GM18520 (cell line): ENCODE results near the gene METTL4.

Source experiments
- ATAC-seq: cut with Tn5 transposase; IDR thresholded peaks from one replicate; pipeline ENCODE4 v1.9.1; 2021; ENCODE audit not compliant: unreplicated experiment

Gene METTL4, protein sequence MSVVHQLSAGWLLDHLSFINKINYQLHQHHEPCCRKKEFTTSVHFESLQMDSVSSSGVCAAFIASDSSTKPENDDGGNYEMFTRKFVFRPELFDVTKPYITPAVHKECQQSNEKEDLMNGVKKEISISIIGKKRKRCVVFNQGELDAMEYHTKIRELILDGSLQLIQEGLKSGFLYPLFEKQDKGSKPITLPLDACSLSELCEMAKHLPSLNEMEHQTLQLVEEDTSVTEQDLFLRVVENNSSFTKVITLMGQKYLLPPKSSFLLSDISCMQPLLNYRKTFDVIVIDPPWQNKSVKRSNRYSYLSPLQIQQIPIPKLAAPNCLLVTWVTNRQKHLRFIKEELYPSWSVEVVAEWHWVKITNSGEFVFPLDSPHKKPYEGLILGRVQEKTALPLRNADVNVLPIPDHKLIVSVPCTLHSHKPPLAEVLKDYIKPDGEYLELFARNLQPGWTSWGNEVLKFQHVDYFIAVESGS

DNA sequence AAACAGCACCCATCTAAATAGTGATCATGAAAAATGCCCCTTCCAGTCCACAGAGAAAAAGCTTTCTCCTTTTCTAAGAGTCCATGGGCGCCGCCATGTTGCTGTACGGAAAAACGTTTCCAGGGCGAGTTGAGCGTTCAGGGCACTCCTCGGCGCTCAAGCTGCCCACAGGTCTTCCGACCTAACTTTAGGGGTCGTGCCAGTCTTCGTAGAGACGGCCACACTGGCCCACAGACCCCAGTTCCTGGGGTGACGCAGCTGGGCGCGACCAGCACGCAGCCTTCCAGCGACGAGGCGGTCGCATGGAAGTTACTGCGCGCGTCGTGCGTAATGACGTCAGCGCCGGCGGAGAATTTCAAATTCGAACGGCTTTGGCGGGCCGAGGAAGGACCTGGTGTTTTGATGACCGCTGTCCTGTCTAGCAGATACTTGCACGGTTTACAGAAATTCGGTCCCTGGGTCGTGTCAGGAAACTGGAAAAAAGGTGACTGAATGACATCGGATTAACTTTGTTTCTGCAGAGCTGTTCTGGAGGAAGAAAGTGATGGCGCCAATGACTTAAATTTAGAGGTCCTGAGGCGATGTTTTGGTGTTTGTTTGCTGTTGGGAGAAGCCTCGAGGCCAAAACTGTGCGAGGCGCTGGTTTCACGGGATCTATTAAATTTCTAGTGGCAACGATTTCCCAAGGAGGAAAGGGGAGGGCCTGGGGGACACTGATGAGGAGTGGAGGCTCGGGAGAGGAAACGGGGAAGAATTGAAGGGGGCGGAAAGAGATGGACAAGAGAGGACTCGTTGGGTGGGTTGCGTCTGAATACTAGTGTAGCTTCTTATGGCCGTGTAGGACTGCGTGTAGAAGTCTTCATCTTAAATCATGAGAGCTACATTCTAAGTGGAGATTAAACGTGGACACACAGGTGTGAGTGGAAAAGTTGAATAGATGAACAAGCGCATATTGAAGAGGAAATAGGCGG, at the start of gene METTL4, which contains the start of gene NDC80:
TSS of gene METTL4 (minus strand) at position 306 of the 971 bp plus-strand sequence. CDS start 4,289 bp downstream, outside the sequence.
TSS of gene NDC80 (plus strand) at position 358 of the 971 bp plus-strand sequence. CDS start 1,429 bp downstream, outside the sequence.
- peak; percentile 75 for ATAC-seq

DNA sequence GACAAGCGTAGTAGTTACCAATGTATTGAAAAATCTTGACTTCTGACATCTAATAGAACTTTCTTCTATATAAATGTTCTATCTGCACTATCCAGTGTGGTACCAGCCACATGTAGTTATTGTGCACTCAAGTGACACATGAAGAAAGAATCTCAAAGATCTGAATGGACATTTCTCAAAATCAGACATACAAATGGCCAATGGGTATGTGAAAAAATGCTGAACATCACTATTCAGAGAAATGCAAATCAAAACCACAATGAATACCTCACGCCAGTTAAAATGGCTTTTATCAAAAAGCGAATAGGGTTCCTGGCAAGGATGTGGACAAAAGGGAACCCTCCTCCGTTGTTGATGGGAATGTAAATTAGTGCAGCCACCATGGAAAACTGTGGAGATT, 46.7 kb upstream of the METTL4 start:
- ATAC-seq = no peak

DNA sequence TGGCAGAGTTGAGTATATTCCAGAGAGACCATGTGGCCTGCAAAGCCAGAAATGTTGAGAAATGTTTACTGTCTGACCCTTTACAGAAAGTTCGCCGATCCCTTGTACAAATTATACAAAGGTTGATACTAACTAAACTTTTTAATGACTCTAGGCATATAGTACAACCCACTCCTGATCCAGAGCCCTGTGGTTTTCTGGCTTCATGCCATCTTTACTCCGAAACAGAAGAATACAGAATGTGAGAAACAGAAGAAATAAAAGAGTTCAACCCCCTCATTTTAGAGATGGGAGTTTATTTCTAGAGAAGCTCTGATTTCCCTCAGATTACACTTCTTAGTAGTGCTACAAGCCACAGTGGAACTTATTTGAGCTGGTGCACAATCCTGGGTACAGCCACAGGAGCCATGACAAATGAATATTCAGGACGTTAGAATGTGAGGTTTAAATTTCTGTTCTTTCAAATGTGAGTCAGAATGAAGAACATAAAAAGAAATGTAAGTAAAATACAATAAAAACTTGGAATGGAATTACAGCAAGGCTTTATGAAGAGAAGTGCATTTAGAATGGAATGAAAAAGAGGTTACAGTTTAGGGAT, 46.2 kb upstream of the METTL4 start:
- no peak for ATAC-seq

DNA sequence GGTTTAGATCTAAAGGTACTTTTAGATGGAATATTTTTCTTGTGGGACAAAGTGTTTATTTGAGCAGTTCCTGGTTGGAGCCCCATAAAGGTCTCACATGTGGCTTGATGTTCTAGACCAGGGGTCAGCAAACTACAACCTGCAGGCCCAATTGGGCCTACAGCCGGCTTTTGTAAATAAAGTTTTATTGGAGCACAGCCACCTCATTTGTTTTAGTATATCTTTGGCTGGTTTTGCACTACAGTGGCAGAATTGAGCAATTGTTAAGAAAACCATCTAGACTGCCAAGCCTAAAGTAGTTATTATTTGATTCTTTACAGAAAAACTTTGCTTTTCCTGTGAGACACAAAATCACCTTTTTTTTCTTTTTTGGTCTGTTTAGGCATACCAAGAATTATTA, 41.7 kb upstream of the METTL4 start:
- ATAC-seq = no peak

DNA sequence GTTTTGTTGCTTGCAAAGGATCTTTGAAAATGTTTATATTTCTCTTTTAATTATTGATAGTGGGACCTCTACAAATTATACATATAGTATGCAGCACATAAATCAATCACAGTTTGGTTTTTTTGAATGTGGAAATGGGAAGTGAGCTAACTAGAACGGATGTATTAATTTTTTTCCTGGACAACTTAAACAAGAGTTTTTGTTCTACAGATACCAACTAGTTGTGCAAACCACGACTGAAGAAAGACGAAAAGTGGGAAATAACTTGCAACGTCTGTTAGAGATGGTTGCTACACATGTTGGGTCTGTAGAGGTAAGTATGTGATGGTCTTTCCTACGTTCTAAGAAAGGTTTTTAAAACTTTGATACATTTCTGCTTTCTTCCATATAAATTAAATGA, 39.2 kb upstream of the METTL4 start:
- ATAC-seq = no peak

DNA sequence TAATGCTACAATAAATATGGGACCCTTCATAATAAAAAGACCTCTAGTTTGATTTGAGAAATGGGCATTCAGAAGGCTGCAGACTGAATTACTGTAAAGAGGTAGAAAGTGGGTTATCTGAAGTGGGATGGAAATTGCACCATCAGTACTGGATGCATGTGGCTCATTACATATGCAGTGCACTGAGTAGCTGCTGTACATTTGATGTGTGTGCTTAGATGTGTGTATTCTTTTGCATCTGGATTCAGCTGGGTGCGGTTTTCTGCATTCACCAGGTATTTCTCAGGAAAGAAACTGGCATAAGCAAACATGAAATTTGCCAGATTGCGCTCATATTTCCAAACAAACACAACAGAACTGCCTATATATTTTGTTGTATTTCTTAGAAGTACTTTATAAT, 38.3 kb upstream of the METTL4 start:
- no peak for ATAC-seq

DNA sequence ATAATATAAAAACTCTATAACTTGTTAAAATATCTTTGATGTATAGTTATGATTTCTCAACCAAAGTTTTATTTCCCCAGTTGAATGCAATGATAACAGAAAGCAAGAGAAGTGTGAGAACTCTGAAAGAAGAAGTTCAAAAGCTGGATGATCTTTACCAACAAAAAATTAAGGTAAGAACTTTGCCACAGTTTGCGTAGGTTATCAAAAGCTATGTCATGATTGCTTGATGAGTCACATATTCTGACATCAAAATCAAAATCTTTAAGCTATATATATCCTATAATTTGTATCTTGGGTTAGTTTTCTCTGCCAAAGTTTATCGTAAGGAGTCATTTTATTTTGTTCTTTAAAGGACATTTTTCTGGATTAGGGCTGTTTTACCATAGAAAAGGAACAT, 35.0 kb upstream of the METTL4 start:
- no peak for ATAC-seq

DNA sequence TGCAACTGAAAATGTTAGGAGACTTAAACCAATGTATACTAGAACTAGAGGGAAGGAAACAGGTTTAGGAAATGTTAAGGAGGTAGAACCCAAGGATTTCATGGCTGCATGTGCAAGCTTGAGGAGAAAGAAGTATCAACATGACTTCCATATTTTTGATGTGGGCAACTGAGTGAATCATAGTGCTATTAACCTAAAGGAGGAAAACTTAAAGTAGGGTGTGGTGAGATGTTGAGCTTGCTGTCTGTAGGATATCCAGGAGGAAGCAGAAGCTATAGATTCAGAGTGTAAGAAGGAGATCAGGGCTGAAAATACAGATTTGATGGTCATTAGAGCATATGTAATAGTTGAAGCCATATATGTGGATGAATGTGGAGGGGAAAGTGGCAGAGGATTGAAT, 31.5 kb upstream of the METTL4 start:
- ATAC-seq = no peak

DNA sequence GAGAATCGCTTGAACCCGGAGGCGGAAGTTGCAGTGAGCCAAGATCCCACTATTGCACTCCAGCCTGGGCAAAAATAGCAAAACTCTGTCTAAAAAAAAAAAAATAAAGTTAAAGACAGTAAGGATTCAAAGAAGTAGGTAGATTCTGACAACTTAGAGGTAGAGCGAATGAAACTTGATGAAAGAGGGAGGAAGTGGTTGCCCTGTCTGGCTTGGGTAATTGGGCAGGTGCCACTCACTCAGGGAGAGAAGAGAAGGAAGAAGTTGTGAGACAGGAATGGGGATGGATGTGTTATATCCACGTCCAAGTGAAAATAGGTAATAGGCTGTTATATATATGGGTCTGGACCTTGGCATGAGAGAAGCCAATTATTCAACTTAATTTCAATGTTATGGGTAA, 26.3 kb upstream of the METTL4 start:
- no peak for ATAC-seq

DNA sequence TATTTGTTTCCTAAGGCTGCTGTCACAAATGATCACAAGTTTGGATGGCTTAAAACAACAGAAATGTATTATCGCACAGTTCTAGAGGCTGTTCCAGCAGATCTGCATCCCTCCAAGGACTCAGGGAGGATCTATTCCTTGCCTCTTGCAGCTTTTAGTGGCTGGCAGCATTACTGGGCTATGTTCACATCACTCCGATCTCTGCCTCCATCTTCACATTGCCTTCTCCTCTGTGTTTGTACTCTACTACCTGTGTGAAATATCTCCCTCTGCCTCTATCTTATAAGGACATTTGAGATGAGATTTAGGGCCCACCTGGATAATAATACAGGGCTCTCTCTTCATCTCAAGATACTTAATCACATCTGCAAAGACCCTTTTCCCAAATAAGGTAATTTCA, 19.0 kb upstream of the METTL4 start:
- ATAC-seq = no peak

DNA sequence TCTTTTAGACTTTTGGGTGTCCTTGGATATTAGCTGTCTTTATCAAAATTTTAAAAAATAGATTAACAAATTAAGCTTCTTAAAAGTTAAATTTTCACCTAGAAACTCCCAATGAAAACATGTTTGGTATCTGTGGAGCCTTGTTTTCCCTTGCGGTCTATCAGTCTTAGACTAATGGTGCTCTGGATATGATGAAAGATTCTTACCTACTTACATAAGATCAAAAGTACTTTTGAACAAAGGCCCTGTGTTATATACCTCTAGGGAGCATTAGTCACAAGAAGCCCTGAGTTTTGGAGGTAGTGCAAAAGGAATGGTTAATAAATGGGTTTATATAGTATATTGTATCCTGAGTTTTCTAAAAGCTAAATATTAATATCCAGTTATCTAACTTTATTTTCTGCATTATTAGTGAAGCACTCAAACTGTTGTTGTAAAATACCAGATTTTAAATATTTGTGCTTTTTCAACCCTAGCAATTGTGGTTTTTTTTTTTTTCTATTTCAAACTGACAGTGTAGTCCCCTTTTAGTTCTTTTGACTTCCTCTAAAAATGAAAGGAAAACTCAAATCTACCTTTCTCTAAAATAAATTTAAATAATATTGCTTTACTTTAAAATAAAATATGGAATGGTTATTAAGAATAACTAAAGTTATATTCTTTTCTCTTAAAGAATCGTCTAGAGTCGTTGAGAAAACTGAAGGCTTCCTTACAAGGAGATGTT, 18.2 kb upstream of the METTL4 start:
- ATAC-seq = no peak

DNA sequence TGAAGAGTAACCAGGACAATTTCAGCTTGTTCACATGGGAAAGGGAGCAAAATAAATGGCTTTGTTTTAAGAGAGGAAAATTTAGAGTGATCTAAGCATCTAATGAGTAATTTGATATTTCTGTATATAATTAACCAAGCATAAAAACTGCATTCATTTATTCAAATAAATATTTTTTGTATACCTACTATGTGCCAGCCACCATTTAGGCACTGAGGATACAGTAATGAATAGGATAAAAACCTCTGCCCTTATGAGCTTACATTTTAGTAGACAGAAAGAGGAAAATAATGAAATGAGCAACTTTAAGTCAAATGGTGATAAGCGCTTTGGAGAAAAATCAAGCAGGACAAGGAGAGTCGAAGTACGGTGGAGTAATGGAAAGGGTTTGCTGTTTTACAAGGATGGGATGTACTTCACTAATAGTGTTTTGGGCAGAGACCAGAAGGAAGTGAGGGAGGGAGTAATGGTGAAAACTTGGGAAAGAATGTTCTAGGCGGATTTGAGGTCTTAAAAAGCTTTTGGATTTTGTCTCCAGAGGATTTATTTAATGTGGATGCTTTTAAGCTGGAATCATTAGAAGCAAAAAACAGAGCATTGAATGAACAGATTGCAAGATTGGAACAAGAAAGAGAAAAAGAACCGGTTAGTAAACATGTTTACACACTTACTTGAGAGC, 17.5 kb upstream of the METTL4 start:
- ATAC-seq = no peak

DNA sequence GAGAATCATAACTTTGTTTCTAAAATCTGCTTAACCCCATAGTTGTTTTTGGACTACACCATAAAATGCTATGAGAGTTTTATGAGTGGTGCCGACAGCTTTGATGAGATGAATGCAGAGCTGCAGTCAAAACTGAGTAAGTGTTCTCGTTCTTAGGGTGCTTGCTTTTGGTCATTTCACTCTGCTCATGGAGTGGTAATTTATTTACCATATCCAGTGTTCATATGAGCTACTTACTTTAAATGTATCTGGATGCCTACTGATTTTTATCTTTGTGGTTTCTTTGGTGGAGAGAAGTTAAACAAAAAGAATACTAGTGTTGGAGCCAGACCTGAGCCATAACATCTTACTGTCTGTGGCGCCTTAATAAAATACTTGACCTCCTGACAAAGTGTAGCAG, 16.5 kb upstream of the METTL4 start:
- no peak for ATAC-seq

DNA sequence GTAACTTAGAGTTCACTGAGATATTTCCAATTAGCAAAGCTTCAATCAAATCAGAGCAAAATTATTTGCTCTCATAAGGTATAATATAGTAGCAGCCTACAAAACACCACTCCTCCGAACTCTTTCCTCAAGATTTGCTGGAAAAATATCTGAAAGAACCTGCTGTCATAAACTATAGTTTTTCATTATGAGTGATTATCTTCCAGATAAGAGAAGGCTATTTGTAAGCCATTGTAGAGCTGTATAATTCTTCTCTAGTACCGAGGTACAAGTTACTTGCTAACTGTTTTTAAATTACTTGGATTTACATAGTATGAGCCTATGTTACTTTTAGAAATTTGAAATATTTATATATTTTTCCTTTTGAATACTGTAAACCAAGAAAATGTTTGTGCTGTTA, 2.1 kb upstream of the METTL4 start:
- ATAC-seq = no peak

DNA sequence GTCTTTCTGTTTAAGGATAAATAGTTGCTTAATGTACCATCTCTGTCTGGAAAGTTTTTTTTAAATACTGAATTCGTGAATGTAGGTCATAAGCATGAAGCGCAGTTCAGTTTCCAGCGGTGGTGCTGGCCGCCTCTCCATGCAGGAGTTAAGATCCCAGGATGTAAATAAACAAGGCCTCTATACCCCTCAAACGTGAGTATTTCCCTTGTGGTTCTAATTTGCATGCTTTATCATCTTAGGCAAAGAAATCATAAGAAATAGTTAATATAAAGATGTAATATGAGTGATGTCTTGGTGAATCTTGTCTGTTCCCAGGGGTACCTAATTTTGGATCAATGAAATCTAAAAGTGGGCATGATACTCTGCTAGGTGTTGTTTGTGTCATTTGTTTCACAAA, 1.6 kb upstream of the METTL4 start:
- ATAC-seq = no peak

DNA sequence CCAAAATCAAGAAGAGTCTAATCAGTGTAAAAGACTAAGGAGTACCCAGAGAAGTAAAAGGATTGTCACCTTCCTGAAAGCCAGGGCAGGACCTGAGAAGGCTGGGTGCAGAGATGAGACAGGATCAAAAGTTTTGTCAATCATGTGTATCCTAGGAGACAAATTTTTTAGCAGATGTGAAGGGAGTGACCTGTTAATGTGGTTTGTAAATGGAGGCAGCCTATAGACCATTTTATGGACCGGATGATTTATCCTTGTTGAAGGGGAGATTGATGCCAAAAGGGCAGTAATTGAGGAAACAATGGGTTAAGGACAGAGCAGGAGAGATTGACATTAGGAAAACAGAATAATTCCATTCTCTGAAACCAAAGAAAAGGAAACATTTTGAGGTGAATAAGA, 865 bp upstream of the METTL4 start:
- ATAC-seq = no peak

DNA sequence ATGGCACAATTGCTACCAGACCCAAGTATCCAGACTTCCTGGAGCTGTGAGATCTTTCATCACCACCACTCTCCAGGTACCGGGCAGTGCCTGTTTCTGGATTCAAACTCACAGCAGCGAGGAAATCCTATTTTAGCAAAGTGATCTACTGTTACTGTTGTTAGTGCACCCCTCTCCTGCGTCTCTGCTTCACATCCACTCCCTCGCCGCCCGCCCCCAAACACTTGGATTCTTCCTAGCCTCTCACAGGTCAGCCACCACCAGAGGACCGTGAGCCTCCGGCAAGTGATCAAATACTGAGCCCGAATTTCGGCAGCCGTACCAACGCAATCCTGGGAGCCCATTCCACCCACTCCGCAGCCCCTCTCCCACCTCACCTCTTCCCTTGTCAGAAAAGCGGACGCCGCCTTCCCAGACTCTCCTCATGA, 519 bp downstream of the METTL4 start:
- no peak for ATAC-seq

DNA sequence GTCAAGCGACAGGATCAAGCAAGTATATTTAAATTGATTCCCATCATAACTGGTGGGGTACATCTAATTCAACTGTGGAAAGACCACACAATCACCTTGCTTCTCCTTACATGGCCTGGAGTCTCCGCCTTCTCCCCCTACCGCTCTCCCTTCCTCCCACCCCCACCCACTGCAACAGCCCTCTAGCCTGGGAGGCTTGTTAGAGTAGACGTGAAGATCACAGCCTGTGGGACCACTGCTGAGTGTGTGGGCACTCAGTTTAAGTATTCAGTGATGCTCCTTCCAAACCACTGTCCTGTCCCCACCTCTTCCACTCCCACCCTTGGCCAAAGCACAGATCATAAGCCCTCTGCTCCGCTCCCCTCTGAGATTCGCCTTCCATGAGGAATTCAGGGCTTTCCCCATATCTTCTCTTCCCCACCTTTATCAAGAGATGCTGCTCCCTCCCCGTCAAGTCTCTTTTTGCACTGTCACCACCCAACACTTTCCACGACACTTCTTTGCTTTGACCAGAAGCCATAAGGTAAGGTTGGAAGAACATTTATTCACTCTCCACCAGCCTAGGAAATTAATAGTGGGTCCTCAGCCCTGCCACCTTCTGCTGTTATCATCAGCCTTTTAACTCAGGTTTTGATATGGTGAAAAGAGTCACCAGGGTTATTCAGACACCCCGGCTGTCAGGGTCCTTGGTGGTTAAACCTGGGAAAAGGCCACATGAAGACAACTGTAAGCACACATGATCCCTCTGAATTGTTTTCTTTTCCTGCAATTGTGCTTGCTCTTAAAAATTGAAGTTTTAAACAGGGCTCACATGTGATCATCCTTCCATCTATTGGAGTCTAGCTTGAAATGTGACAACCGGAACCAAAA, 1.7 kb downstream of the METTL4 start:
- no peak for ATAC-seq

DNA sequence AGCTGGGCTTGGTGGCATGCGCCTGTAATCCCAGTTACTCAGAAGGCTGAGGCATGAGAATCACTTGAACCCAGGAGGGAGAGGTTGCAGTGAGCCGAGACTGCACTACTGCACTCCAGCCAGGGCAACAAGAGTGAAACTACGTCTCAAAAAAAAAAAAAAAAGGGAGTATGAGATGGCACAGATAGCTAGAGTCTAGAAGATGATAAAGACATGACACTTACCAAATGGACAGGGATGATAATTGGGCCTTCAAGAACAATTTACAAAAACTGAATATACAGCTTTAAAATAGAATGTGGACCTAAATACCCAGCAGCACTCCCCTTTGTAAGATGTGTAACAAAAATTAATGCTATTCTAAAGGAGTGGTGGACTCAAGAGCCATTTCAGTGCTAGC, 2.7 kb downstream of the METTL4 start:
- ATAC-seq = no peak
